Fibroblast of lung (primary cell): ENCODE measurements around the gene TBC1D22A. TPM values are rescaled to one million over a fixed set of nuclear protein-coding genes. Genes with fewer than 3 reads are reported as not detected.

ENCODE experiments used
- DNase-seq, 2 donors: peaks; one replicate each; pipeline versions ENCODE4 v3.0.0 to v3.0.0-alpha.2; 2010; ENCODE audit warnings: low read depth in 2 of 2
- H2AFZ ChIP-seq: 2 replicates; pipeline ENCODE4 v1.5.1; 2012; ENCODE audit warnings: low read length, control low read depth, inconsistent platforms
- H3K27ac ChIP-seq: 2 replicates; pipeline ENCODE4 v1.5.1; 2011; ENCODE audit warnings: low read length, control low read depth; ENCODE audit not compliant: insufficient read depth
- H3K27me3 ChIP-seq: 2 replicates; pipeline ENCODE4 v1.5.1; 2011; ENCODE audit warnings: mild to moderate bottlenecking, low read length; ENCODE audit not compliant: control insufficient read depth, insufficient read depth
- H3K36me3 ChIP-seq: 2 replicates; pipeline ENCODE4 v1.5.1; 2011; ENCODE audit warnings: low read length; ENCODE audit not compliant: control insufficient read depth, insufficient read depth
- H3K4me1 ChIP-seq: 2 replicates; pipeline ENCODE4 v1.5.1; 2011; ENCODE audit warnings: low read length; ENCODE audit not compliant: control insufficient read depth, insufficient read depth; ENCODE audit errors: extremely low read depth
- H3K4me2 ChIP-seq: 2 replicates; pipeline ENCODE4 v1.5.1; 2011; ENCODE audit warnings: low read length, control low read depth; ENCODE audit not compliant: insufficient read depth; ENCODE audit errors: extremely low read depth
- H3K4me3 ChIP-seq, 4 experiments: fragments of 200-600 bp in 1 of 4; sonication (generic) in 1 of 4; replicated peaks in 1 of 4; 2 replicates each; pipeline ENCODE4 v1.5.1; 2011 to 2016; ENCODE audit warnings: low read length in 4 of 4, low read depth in 3 of 4, mild to moderate bottlenecking in 3 of 4, control low read depth in 2 of 4, inconsistent platforms in 1 of 4, mixed read lengths in 1 of 4; ENCODE audit not compliant: insufficient read depth in 1 of 4; ENCODE audit errors: control extremely low read depth in 1 of 4
- H3K79me2 ChIP-seq: 2 replicates; pipeline ENCODE4 v1.5.1; 2012; ENCODE audit warnings: mild to moderate bottlenecking, low read length, inconsistent platforms; ENCODE audit not compliant: control insufficient read depth, insufficient read depth
- H3K9ac ChIP-seq: 2 replicates; pipeline ENCODE4 v1.5.1; 2011; ENCODE audit warnings: mild to moderate bottlenecking, low read length, control low read depth; ENCODE audit not compliant: insufficient read depth
- H3K9me3 ChIP-seq: 2 replicates; pipeline ENCODE4 v1.5.1; 2012; ENCODE audit warnings: low read depth, low read length; ENCODE audit not compliant: control insufficient read depth, insufficient read depth
- H4K20me1 ChIP-seq: 2 replicates; pipeline ENCODE4 v1.5.1; 2011; ENCODE audit warnings: low read length; ENCODE audit not compliant: control insufficient read depth, insufficient read depth; ENCODE audit errors: extremely low read depth
- EZH2 ChIP-seq: IDR thresholded peaks from 2 replicates; pipeline ENCODE4 v1.5.1; 2012; ENCODE audit warnings: low read length, control low read depth, mild to moderate bottlenecking; ENCODE audit errors: missing control alignments
- polyA plus RNA-seq, 2 donors: library from polyadenylated mRNA; depleted of rRNA in 1 of 2; stranded (reverse) in 1 of 2; unstranded in 1 of 2; fragments of >200 nt; gene quantifications; 2 replicates each; pipeline ENCODE4 v1.2.1, GENCODE V29; 2011 to 2012; ENCODE audit warnings: missing spikeins in 1 of 2
- total RNA-seq: library from RNA; depleted of rRNA; stranded (reverse); fragments of >200 nt; gene quantifications from 2 replicates; pipeline ENCODE4 v1.2.1, GENCODE V29; 2014
- TF ChIP-seq, protein P1 (sequence below), 2 donors: IDR thresholded peaks in 1 of 2; conservative IDR thresholded peaks in 1 of 2; 1 replicate in 1 of 2; 2 replicates in 1 of 2; pipeline ENCODE4 v1.5.1; 2011 to 2012; ENCODE audit warnings: low read length in 2 of 2, control low read depth in 1 of 2, inconsistent platforms in 1 of 2, low read depth in 1 of 2, mild to moderate bottlenecking in 1 of 2

The TBC1D22A gene
- total and polyA plus RNA-seq, 2 donors (not counting 1 experiment from before 2014, with no cell fraction given), result 11.6 to 17.6 TPM

DNA sequence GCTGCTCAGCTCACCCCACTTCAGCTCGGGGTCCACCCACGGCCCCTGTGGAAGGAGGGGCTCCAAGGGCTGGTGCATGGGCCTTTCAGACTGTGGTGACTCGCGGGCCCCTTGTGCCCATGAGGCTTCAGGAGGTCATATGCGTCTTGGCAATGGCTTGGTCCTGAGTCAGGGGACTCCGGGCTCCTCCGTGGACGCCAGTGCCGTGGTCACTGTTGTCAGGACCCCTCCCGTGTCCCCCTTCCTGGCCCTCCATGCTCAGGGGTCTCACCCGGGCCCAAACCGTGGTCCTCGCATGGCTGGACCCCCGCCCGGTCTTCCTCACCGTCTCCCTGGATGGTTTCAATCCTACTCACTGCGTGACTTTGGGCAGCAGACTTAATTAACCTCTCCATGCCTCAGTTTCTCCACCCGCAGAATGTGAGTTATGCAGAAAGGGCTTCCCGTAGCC is 436.4 kb downstream of the TBC1D22A start:
- DNase-seq, result no peak
- H3K27me3 ChIP-seq, result no peaks in the 10 kb centered on the region
- TF ChIP-seq, protein P1, sequence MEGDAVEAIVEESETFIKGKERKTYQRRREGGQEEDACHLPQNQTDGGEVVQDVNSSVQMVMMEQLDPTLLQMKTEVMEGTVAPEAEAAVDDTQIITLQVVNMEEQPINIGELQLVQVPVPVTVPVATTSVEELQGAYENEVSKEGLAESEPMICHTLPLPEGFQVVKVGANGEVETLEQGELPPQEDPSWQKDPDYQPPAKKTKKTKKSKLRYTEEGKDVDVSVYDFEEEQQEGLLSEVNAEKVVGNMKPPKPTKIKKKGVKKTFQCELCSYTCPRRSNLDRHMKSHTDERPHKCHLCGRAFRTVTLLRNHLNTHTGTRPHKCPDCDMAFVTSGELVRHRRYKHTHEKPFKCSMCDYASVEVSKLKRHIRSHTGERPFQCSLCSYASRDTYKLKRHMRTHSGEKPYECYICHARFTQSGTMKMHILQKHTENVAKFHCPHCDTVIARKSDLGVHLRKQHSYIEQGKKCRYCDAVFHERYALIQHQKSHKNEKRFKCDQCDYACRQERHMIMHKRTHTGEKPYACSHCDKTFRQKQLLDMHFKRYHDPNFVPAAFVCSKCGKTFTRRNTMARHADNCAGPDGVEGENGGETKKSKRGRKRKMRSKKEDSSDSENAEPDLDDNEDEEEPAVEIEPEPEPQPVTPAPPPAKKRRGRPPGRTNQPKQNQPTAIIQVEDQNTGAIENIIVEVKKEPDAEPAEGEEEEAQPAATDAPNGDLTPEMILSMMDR (conservative IDR thresholded peaks at IDR 0.05 in 1 of 2, IDR thresholded peaks at IDR 0.05 in 1 of 2; ENCODE audit: low read depth in 1 of 2, low read length in 2 of 2), result no peak
- no peak for TF ChIP-seq EZH2
- H3K27ac ChIP-seq, result no peak overlapping the region
- no peak overlapping the region for H2AFZ ChIP-seq
- no peak overlapping the region for H3K4me3 ChIP-seq
- no peaks in the 10 kb centered on the region for H3K79me2 ChIP-seq
- no peaks in the 10 kb centered on the region for H3K4me1 ChIP-seq
- no peaks in the 10 kb centered on the region for H4K20me1 ChIP-seq
- no peaks in the 10 kb centered on the region for H3K36me3 ChIP-seq
- no peak overlapping the region for H3K4me2 ChIP-seq
- no peaks in the 10 kb centered on the region for H3K9me3 ChIP-seq
- no peak overlapping the region for H3K9ac ChIP-seq

DNA sequence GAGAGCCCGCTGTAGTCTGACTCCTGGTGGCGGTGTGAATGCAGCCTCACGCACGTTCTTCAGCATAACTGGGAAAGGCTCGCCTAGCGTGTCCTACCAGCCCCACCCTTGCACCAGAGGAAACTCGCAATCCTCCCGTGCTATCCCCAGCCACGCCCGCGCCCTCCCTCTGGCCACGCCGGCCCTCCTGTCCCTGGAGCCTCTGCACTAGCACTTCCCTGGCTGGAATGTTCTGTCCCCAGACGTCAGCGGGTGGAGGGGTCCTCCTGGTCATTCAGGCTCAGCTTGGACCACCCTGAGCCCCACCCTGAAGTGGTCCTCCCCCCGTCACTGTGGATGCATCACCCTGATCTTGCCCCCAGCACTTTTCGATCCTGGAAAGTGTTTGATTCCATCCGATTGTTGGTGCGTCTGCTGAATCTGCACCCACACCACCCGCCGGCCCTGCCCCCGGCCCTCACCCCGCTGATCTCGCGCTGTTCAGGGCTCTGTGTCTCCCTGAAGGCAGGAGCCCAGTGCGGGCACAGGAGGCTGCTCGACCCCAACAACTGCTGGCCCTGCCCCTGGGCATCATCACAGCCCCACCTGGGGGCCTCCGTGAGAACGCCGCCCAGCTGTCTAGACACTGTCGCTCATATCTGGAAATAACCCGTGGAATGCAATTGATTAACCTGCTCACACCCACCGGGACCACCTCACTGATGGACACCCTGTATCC is 437.0 kb downstream of the TBC1D22A start:
- H3K27me3 ChIP-seq, result no peaks in the 10 kb centered on the region
- DNase-seq, result no peak

DNA sequence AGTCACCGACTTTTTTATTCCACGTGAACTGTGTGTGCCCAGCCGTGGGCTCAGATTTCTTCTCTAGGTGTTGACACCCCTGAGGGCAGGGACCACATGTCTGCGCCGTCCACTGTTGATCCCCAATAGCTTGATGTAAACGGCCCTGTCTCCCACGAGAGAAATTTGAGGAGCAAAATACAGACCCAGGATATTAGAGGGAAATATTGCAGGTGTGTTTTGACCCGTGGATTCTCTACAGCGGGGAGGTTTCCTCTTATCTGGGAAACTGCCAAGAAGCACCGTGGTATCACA is 437.5 kb downstream of the TBC1D22A start:
- Histone ChIP-seq H3K4me1 (no peaks in the 10 kb centered on the region), H3K9ac (no peak overlapping the region), H3K27ac (no peak overlapping the region), H3K4me3 (no peak overlapping the region), H3K36me3 (no peaks in the 10 kb centered on the region), H4K20me1 (no peaks in the 10 kb centered on the region), H2AFZ (no peak overlapping the region), H3K27me3 (no peaks in the 10 kb centered on the region), H3K4me2 (no peak overlapping the region), H3K79me2 (no peaks in the 10 kb centered on the region), H3K9me3 (no peaks in the 10 kb centered on the region)
- DNase-seq, result no peak
- TF ChIP-seq EZH2, result no peak
- TF ChIP-seq, protein P1 (conservative IDR thresholded peaks at IDR 0.05 in 1 of 2, IDR thresholded peaks at IDR 0.05 in 1 of 2; ENCODE audit: low read depth in 1 of 2, low read length in 2 of 2), result no peak

More for the DNA sequence above, 437.0 kb downstream of the TBC1D22A start:
- Histone ChIP-seq H3K79me2 (no peaks in the 10 kb centered on the region), H3K9me3 (no peaks in the 10 kb centered on the region), H2AFZ (no peak overlapping the region), H3K4me1 (no peaks in the 10 kb centered on the region), H3K27ac (no peak overlapping the region), H3K4me2 (no peak overlapping the region), H3K36me3 (no peaks in the 10 kb centered on the region), H3K4me3 (no peak overlapping the region), H3K9ac (no peak overlapping the region), H4K20me1 (no peaks in the 10 kb centered on the region)
- TF ChIP-seq, protein P1 (conservative IDR thresholded peaks at IDR 0.05 in 1 of 2, IDR thresholded peaks at IDR 0.05 in 1 of 2; ENCODE audit: low read depth in 1 of 2, low read length in 2 of 2), result no peak
- TF ChIP-seq EZH2, result no peak
